BJ (cell line): ENCODE data around the gene TACC2. TPM values are rescaled to one million over a fixed set of nuclear protein-coding genes. Genes with fewer than 3 reads are reported as not detected.

ENCODE experiments used
- CTCF ChIA-PET: fragments of 350-600 bp; formaldehyde crosslinking; extraction: SDS; loops from one replicate; lab custom pipeline; 2021; ENCODE audit warnings: antibody characterized with exemption, inconsistent platforms; lab: Yijun Ruan, JAX
- POLR2A ChIA-PET: fragments of 300-600 bp; sonication (Branson Sonifier 250); formaldehyde crosslinking; extraction: SDS; loops from one replicate; lab custom pipeline; 2021; ENCODE audit warnings: antibody characterized with exemption; lab: Charles Lee
- DNase-seq: peaks from one replicate; pipeline ENCODE4 v3.0.0-alpha.2; 2011; ENCODE audit warnings: low read depth
- H3K27me3 ChIP-seq: 2 replicates; pipeline ENCODE4 v1.6.0; 2011; ENCODE audit warnings: low read length; ENCODE audit not compliant: control insufficient read depth, insufficient read depth
- H3K36me3 ChIP-seq: 2 replicates; pipeline ENCODE4 v1.5.1; 2011; ENCODE audit warnings: low read length; ENCODE audit not compliant: control insufficient read depth, insufficient read depth
- H3K4me3 ChIP-seq: 2 replicates; pipeline ENCODE4 v1.5.1; 2011; ENCODE audit warnings: low read depth, mild to moderate bottlenecking, control low read depth, low read length
- CTCF ChIP-seq: IDR thresholded peaks from 2 replicates; pipeline ENCODE4 v1.5.1; 2011; ENCODE audit warnings: low read depth, mild to moderate bottlenecking, control low read depth, inconsistent platforms, low read length, moderate library complexity; ENCODE audit not compliant: insufficient read depth
- polyA plus RNA-seq: library from polyadenylated mRNA; depleted of rRNA; stranded (reverse); fragments of >200 nt; gene quantifications from 2 replicates; pipeline ENCODE4 v1.2.3, GENCODE V29; 2011

Gene TACC2
- polyA plus RNA-seq, 1 experiment = 10.4 TPM

- H3K4me3 ChIP-seq = no peak overlapping the region
- no peaks in the 10 kb centered on the region for H3K36me3 ChIP-seq
- no peak for DNase-seq
- ChIA-PET CTCF (interaction anchor here (0.6 to 5.9 kb wide), 37 partner anchors 10 to 303 kb away, joined by 3 to 67 read pairs (median 4); no protein-coding TSS in a partner anchor), POLR2A (no interaction called here)
- H3K27me3 ChIP-seq = no peaks in the 10 kb centered on the region
- TF ChIP-seq CTCF = peak; percentile 98
Measured at GRCh38 chr10:122267849-122268737, 279.1 kb downstream of the TACC2 start.

GRCh38 chr10:122269059-122269687 lies 280.2 kb downstream of the TACC2 start:
- POLR2A ChIA-PET = no interaction called here
- no peak for TF ChIP-seq CTCF
- Histone ChIP-seq H3K27me3 (no peaks in the 10 kb centered on the region), H3K4me3 (no peak overlapping the region), H3K36me3 (no peaks in the 10 kb centered on the region)
- CTCF ChIA-PET = interaction anchor here (0.6 to 5.9 kb wide), 14 partner anchors 9 to 910 kb away, joined by 3 to 67 read pairs (median 6); no protein-coding TSS in a partner anchor
- no peak for DNase-seq

- TF ChIP-seq CTCF = no peak
- H3K36me3 ChIP-seq = no peaks in the 10 kb centered on the region
- no peak within 1 kb of the TSS for H3K4me3 ChIP-seq
- ChIA-PET POLR2A (no interaction called here), CTCF (interaction anchor here (1.1 to 2.5 kb wide), 4 partner anchors 9 to 294 kb away, joined by 3 to 6 read pairs (median 4); no protein-coding TSS in a partner anchor)
- no peak for DNase-seq
- H3K27me3 ChIP-seq = no peaks in the 10 kb centered on the region
Measured at GRCh38 chr10:122271076-122271475, 282.1 kb downstream of the TACC2 start, which contains the start of gene BTBD16. Gene BTBD16, plus strand, starts transcription at chr10:122271296. Its CDS starts 3,786 bp downstream, at chr10:122275082.

GRCh38 chr10:122273966-122274545 lies 285.1 kb downstream of the TACC2 start:
- H3K4me3 ChIP-seq = no peak overlapping the region
- no peaks in the 10 kb centered on the region for H3K27me3 ChIP-seq
- ChIA-PET CTCF (interaction anchor here (0.9 to 1.0 kb wide), 2 partner anchors 11 to 53 kb away, joined by 3 read pairs; no protein-coding TSS in a partner anchor), POLR2A (no interaction called here)
- TF ChIP-seq CTCF = no peak
- no peak for DNase-seq
- no peaks in the 10 kb centered on the region for H3K36me3 ChIP-seq
